Measurements from ENCODE around the gene CREB3L1. TPM values are rescaled to one million over a fixed set of nuclear protein-coding genes. Genes with fewer than 3 reads are reported as not detected.

Gene CREB3L1
- total and polyA plus RNA-seq, 4 donors: 16.8 to 54.0 (median 36.8) TPM

GRCh38 chr11:46279126-46280099 is 2.0 kb downstream of the CREB3L1 start:
- Histone ChIP-seq H3K9ac (ENCODE audit: insufficient read depth in 1 of 2, low read length in 2 of 2) (peak overlapping the region in 1 of 2 donors; percentile 75), H3K4me1 (ENCODE audit: control insufficient read depth in 5 of 5, insufficient read depth in 5 of 5, low read length in 5 of 5) (peaks cover 6 to 41% (median 32%) of the 10 kb centered on the region in 5 donors), H3K27ac (ENCODE audit: low read depth in 1 of 2, low read length in 1 of 2) (no peak overlapping the region), H3K27me3 (ENCODE audit: control insufficient read depth in 3 of 3, insufficient read depth in 3 of 3, low read length in 2 of 3) (no peaks in the 10 kb centered on the region), H3K9me3 (ENCODE audit: control insufficient read depth in 4 of 4, insufficient read depth in 3 of 4, low read length in 3 of 4) (no peaks in the 10 kb centered on the region), H3K36me3 (ENCODE audit: control insufficient read depth in 4 of 4, insufficient read depth in 4 of 4, low read length in 4 of 4) (peaks cover 0 to 5% (median 1%) of the 10 kb centered on the region in 4 donors), H3K4me3 (peak overlapping the region; percentile 24)
- 48 to 63% methylated on average over 15 of the region's 15 CpGs for WGBS, 2 donors
- ATAC-seq (ENCODE audit: insufficient read depth, low FRiP score) (no peak), DNase-seq (peak; percentile 90 to 96 (median 93))
- TF ChIP-seq CTCF (IDR thresholded peaks at IDR 0.05; ENCODE audit: control extremely low read depth, extremely low read depth): no peak

GRCh38 chr11:46280706-46281105 is 3.2 kb downstream of the CREB3L1 start:
- peaks cover 3 to 50% (median 38%) of the 10 kb centered on the region in 5 donors for H3K4me1 ChIP-seq (ENCODE audit: control insufficient read depth in 5 of 5, insufficient read depth in 5 of 5, low read length in 5 of 5)
- ATAC-seq (ENCODE audit: insufficient read depth, low FRiP score): no peak
- no peak for DNase-seq
- H3K4me3 ChIP-seq: no peak overlapping the region
- 75 to 82% methylated on average over 5 of the region's 5 CpGs for WGBS, 2 donors
- H3K27me3 ChIP-seq (ENCODE audit: control insufficient read depth in 3 of 3, insufficient read depth in 3 of 3, low read length in 2 of 3): no peaks in the 10 kb centered on the region
- H3K27ac ChIP-seq (ENCODE audit: low read depth in 1 of 2, low read length in 1 of 2): no peak overlapping the region
- H3K9me3 ChIP-seq (ENCODE audit: control insufficient read depth in 4 of 4, insufficient read depth in 3 of 4, low read length in 3 of 4): no peaks in the 10 kb centered on the region
- H3K9ac ChIP-seq (ENCODE audit: insufficient read depth in 1 of 2, low read length in 2 of 2): peak overlapping the region in 1 of 2 donors; percentile 70
- TF ChIP-seq CTCF (IDR thresholded peaks at IDR 0.05; ENCODE audit: control extremely low read depth, extremely low read depth): no peak
- H3K36me3 ChIP-seq (ENCODE audit: control insufficient read depth in 4 of 4, insufficient read depth in 4 of 4, low read length in 4 of 4): peaks cover 0 to 5% (median 1%) of the 10 kb centered on the region in 4 donors

- DNase-seq (peak; percentile 71 to 86 (median 84)), ATAC-seq (ENCODE audit: insufficient read depth, low FRiP score) (no peak)
- Histone ChIP-seq H3K4me3 (no peak overlapping the region), H3K9ac (ENCODE audit: insufficient read depth in 1 of 2, low read length in 2 of 2) (peak overlapping the region in 1 of 2 donors; percentile 6), H3K27me3 (ENCODE audit: control insufficient read depth in 3 of 3, insufficient read depth in 3 of 3, low read length in 2 of 3) (no peaks in the 10 kb centered on the region), H3K27ac (ENCODE audit: low read depth in 1 of 2, low read length in 1 of 2) (no peak overlapping the region), H3K4me1 (ENCODE audit: control insufficient read depth in 5 of 5, insufficient read depth in 5 of 5, low read length in 5 of 5) (peaks cover 3 to 56% (median 35%) of the 10 kb centered on the region in 5 donors), H3K36me3 (ENCODE audit: control insufficient read depth in 4 of 4, insufficient read depth in 4 of 4, low read length in 4 of 4) (peaks cover 0 to 5% (median 1%) of the 10 kb centered on the region in 4 donors), H3K9me3 (ENCODE audit: control insufficient read depth in 4 of 4, insufficient read depth in 3 of 4, low read length in 3 of 4) (no peaks in the 10 kb centered on the region)
- TF ChIP-seq CTCF (IDR thresholded peaks at IDR 0.05; ENCODE audit: control extremely low read depth, extremely low read depth): no peak
- 23 to 33% methylated on average over 7 of the region's 7 CpGs for WGBS, 2 donors
Observed at GRCh38 chr11:46281371-46281831, 3.9 kb downstream of the CREB3L1 start.

All from lung (tissue), 12 donors.